Diencephalon (tissue), 1 donor: ENCODE measurements around the gene OR10G8. TPM values are rescaled to one million over a fixed set of nuclear protein-coding genes. Genes with fewer than 3 reads are reported as not detected.

Experiments
- total RNA-seq: library from RNA; depleted of rRNA; stranded (reverse); fragments of >200 nt; gene quantifications from one replicate; pipeline ENCODE4 v1.2.3, GENCODE V29; 2014

Gene OR10G8, protein sequence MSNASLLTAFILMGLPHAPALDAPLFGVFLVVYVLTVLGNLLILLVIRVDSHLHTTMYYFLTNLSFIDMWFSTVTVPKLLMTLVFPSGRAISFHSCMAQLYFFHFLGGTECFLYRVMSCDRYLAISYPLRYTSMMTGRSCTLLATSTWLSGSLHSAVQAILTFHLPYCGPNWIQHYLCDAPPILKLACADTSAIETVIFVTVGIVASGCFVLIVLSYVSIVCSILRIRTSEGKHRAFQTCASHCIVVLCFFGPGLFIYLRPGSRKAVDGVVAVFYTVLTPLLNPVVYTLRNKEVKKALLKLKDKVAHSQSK
- total RNA-seq, result not detected

DNA sequence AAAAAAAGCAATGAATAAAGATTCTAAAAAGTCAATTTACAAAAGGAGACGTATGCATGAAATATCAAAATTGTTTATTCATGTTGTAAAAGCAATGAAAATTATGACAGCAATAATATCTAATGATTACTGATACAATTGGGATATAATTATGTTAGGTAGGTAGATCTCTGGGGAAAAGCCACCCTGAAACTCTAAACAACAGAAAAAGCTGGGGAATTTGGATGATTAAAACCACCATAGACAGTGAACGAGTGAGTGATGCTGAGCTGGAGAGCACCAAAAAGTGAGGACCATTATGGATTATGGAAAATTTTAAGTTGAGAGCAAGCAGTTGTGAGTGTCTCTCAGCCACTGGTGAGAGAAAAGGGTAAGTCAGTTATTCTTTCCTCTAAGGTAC lies at the start of gene OR10G8:
OR10G8 (plus strand) TSS at position 301 of the 400 bp plus-strand sequence. CDS start 2,825 bp downstream, outside the sequence.

DNA sequence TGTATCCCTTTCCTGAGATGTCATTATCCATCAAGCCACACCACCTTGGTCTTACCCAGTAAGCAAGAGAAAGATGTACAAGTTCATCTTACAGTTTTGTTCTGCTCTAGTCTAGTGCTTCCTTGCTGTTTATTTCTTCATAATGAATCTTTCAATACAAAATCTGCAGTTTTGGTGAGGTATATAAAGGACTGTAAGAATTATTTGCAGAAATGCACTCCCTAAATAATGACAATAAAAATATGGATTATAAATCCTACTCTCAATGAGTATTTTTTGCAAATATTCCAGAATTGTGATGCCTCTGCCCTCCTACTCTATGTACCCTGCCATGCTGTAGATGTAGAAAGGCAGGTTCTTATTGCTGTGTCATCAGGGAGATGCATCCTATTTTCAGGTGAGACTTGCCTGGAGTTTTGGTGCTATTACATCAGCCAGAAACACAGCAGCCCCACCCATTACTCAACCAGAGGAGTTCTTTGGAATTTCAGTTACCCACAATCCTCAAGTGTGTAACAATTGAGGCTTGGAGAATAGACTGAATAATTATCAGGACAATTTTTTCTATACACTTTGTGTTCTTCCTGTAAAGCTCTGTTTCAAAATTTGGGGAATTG lies 48.8 kb upstream of the OR10G8 start, which contains the start of gene OR10S1:
OR10S1 (minus strand) TSS at position 51 of the 617 bp plus-strand sequence. CDS start 117 bp downstream, outside the sequence.

DNA sequence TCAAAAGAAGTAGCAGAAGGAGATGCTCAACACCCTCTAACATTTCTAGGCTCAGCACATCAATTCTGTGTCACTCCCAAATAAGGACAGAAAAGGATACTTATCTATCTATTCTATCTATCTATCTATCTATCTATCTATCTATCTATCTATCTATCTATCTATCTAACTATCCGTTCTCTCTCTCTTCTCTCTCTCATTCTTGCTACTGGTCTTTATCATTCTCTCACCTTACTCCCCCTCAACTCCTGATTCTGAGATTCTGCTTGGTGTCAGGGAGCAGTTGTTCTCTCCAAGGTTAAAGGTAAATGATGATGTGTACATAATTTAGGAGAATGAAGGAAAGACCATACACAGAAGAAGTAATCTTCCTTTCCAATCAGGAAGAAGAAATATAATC lies 31.5 kb upstream of the OR10G8 start, which contains the start of gene OR10G6:
OR10G6 (minus strand) TSS at position 43 of the 400 bp plus-strand sequence; CDS start at position 43, 0 bp downstream.

DNA sequence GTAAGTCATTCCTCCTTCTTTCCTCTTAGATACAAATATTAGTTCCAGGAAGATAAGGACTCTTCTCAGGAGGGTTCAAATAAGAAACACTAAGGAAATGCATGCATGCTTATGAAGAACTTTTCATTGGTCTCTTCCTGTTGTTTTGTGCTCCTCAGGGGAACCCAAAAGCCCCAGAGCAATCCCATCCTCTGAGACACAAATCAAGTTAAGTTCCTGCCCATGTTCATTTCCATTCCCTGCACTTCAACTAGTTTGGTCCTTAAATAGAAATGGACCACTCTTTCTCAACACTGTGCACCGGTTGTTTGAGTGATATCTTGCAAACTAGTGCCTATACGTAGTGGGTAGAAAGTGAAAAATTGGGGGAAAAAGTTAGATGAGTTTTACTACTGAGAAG lies 13.9 kb upstream of the OR10G8 start, which contains the start of gene OR10G4:
OR10G4 (plus strand) TSS at position 301 of the 400 bp plus-strand sequence. CDS start 2,578 bp downstream, outside the sequence.

DNA sequence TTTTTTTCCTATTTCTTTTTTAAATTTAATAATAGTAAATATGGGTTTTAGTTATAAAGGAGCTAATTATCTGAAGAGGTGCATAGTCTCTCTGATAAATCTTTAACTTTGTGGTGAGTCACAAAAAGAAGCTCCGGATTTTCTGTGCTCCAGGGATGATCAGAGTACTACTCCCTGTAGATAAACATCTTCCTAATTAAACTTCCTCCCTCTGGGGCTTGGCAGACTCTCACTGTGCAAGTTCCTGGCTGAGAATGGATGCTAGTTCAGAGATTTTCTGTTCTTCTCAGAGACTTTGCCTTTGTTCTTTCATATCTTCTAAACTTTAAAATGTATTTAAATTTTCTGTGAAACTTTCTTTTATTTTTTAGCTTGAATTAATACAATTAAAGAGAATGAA lies 14.7 kb downstream of the OR10G8 start, which contains the start of gene OR10G7:
OR10G7 (minus strand) TSS at position 72 of the 400 bp plus-strand sequence. CDS start 2,324 bp downstream, outside the sequence.

Other genes starting within 250 kb of the OR10G8 start
- gene OR6M1, start 220.4 kb upstream of the OR10G8 start, total RNA-seq, result not detected
- gene TMEM225, start 141.1 kb upstream of the OR10G8 start, total RNA-seq, result not detected
- 0.23 TPM for gene OR8D4, start 124.6 kb upstream of the OR10G8 start, total RNA-seq
- not detected for gene OR4D5, start 87.2 kb upstream of the OR10G8 start, total RNA-seq
- gene OR6T1, start 83.0 kb upstream of the OR10G8 start, total RNA-seq, result not detected
- gene OR10S1, start 49.0 kb upstream of the OR10G8 start, total RNA-seq, result not detected
- gene OR10G6, start 31.6 kb upstream of the OR10G8 start, total RNA-seq, result not detected
- not detected for gene OR10G4, start 13.8 kb upstream of the OR10G8 start, total RNA-seq
- gene OR10G9, start 3.8 kb upstream of the OR10G8 start, total RNA-seq, result not detected
- not detected for gene OR10G7, start 14.5 kb downstream of the OR10G8 start, total RNA-seq
- 38.1 TPM for gene VWA5A, start 88.7 kb downstream of the OR10G8 start, total RNA-seq
- gene OR10D3, start 156.5 kb downstream of the OR10G8 start, total RNA-seq, result not detected
- not detected for gene OR8G1, start 214.3 kb downstream of the OR10G8 start, total RNA-seq
- not detected for gene OR8G5, start 229.6 kb downstream of the OR10G8 start, total RNA-seq